ENCODE measurements around the gene NEK7.
"Not testable (repeated sequence)": the region's sequence is repeated elsewhere in the genome, so short reads cannot be mapped to it uniquely, and the experiment has no call there.

Gene NEK7

GRCh38 chr1:198156745-198157240 lies at the start of gene NEK7:
Gene NEK7, plus strand, starts transcription at chr1:198156998. Its CDS starts 75,583 bp downstream, at chr1:198232581.
- DNase-seq: peak; percentile 71

GRCh38 chr1:198107091-198107501 lies 49.7 kb upstream of the NEK7 start:
- DNase-seq: no peak

- DNase-seq: no peak
Measured at GRCh38 chr1:198108636-198109370, 48.0 kb upstream of the NEK7 start.

- no peak for DNase-seq
Measured at GRCh38 chr1:198109371-198109715, 47.5 kb upstream of the NEK7 start.

GRCh38 chr1:198113342-198113750 lies 43.5 kb upstream of the NEK7 start:
- no peak for DNase-seq

- DNase-seq: no peak
Measured at GRCh38 chr1:198116069-198116468, 40.7 kb upstream of the NEK7 start.

GRCh38 chr1:198116469-198116868 lies 40.3 kb upstream of the NEK7 start:
- DNase-seq: no peak

- DNase-seq: no peak
Measured at GRCh38 chr1:198117267-198117666, 39.5 kb upstream of the NEK7 start.

GRCh38 chr1:198118134-198118533 lies 38.7 kb upstream of the NEK7 start:
- no peak for DNase-seq

- no peak for DNase-seq
Measured at GRCh38 chr1:198119906-198120305, 36.9 kb upstream of the NEK7 start.

- no peak for DNase-seq
Measured at GRCh38 chr1:198121056-198121826, 35.6 kb upstream of the NEK7 start.

- DNase-seq: no peak
Measured at GRCh38 chr1:198122693-198123092, 34.1 kb upstream of the NEK7 start.

GRCh38 chr1:198123133-198123532 lies 33.7 kb upstream of the NEK7 start:
- no peak for DNase-seq

GRCh38 chr1:198124673-198125072 lies 32.1 kb upstream of the NEK7 start:
- DNase-seq: no peak

GRCh38 chr1:198125995-198126735 lies 30.6 kb upstream of the NEK7 start:
- DNase-seq: no peak

GRCh38 chr1:198128533-198128932 lies 28.3 kb upstream of the NEK7 start:
- no peak for DNase-seq

GRCh38 chr1:198130053-198130452 lies 26.7 kb upstream of the NEK7 start:
- DNase-seq: not testable (repeated sequence)

- DNase-seq: no peak
Measured at GRCh38 chr1:198132060-198132781, 24.6 kb upstream of the NEK7 start.

- DNase-seq: no peak
Measured at GRCh38 chr1:198134252-198134651, 22.5 kb upstream of the NEK7 start.

- no peak for DNase-seq
Measured at GRCh38 chr1:198135366-198135765, 21.4 kb upstream of the NEK7 start.

GRCh38 chr1:198141668-198142351 lies 15.0 kb upstream of the NEK7 start:
- DNase-seq: no peak

GRCh38 chr1:198143797-198144196 lies 13.0 kb upstream of the NEK7 start:
- DNase-seq: no peak

All from DMS 273 treated with DMSO at 0.1 percent for 48 hours (cell line).